ENCODE data around the gene SPPL3.
"Not testable (repeated sequence)": the region's sequence is repeated elsewhere in the genome, so short reads cannot be mapped to it uniquely, and the experiment has no call there.

SPPL3 gene

DNA sequence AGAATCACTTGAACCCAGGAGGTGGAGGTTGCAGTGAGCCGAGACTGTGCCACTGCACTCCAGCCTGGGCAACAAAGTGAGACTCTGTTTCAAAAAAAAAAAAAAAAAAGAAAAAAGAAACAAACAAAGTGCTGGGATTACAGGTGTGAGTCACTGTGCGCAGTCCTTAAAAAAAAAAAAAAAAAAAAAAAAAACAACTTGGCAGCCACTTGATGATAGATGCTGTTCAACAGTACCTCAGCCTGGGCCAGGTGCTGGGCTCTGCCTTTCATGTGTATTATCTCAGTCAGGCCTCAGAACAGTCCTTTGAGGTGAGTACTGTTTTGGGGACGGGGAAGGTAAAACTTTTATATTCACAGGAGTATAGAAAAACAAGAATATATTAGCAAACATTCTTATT lies 169.0 kb downstream of the SPPL3 start:
- no peak for DNase-seq (ENCODE audit: low spot score in 2 of 2)
- Mint-ChIP-seq H3K9me3 (no peaks in the 10 kb centered on the region), H3K4me3 (no peak overlapping the region), H3K27me3 (no peaks in the 10 kb centered on the region), H3K4me1 (no peaks in the 10 kb centered on the region), H3K36me3 (peaks cover 13% of the 10 kb centered on the region), H3K27ac (no peak overlapping the region)
- no peak for ATAC-seq (ENCODE audit: low read depth)

DNA sequence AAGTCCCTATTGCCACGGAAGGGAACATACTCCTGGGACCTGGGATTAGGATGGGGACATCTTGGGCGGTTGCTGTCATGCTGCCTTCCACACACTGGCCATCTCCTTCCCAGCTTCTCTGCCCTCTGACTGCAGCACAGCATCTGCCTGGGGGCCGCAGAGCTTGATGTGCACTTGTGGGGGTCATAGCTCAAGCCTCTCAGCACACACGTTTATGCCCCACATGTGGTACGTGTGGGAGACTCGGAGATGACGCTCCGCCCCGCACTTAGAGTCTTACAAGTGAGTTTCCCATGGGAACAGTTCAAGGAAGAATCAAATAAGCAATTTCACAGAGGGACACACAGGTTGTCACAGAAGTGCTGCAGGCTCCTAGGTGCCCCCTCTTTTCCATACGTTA lies 169.9 kb downstream of the SPPL3 start:
- H3K4me3 Mint-ChIP-seq: no peak overlapping the region
- no peaks in the 10 kb centered on the region for H3K27me3 Mint-ChIP-seq
- ATAC-seq (ENCODE audit: low read depth) (no peak), DNase-seq (ENCODE audit: low spot score in 2 of 2) (no peak)
- no peaks in the 10 kb centered on the region for H3K9me3 Mint-ChIP-seq
- H3K36me3 Mint-ChIP-seq: peaks cover 18% of the 10 kb centered on the region
- H3K4me1 Mint-ChIP-seq: no peaks in the 10 kb centered on the region
- no peak overlapping the region for H3K27ac Mint-ChIP-seq

DNA sequence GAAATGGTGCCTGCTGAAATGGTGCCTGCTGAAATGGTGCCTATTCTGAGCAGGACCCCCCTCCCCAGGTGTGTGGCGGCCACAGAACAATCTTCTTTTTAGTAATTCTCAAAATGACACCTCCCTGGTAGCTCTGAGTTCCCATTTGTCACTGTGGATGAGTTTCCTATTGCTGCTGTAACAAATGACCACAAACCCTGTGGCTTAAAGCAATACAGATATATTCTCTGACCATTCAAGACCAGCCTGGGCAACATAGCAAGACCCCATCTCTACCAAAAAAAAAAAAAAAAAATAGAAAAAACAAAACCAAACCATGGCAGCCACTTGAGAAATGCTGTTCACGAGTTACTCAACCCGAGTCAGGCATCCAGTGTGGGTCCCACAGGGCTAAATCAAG lies 170.6 kb downstream of the SPPL3 start:
- H3K4me3 Mint-ChIP-seq: no peak overlapping the region
- no peak overlapping the region for H3K27ac Mint-ChIP-seq

DNA sequence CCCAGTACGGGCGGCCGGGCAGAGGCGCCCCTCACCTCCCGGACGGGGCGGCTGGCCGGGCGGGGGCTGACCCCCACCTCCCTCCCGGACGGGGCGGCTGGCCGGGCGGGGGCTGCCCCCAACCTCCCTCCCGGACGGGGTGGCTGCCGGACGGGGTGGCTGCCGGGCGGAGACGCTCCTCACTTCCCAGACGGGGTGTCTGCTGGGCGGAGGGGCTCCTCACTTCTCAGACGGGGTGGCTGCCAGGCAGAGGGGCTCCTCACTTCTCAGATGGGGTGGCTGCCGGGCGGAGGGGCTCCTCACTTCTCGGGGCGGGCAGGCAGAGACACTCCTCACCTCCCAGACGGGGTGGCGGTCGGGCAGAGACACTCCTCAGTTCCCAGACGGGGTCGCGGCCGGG lies 172.0 kb downstream of the SPPL3 start:
- peaks cover 20% of the 10 kb centered on the region for H3K36me3 Mint-ChIP-seq
- not testable (repeated sequence) for DNase-seq (ENCODE audit: low spot score in 2 of 2); H3K27me3 Mint-ChIP-seq; ATAC-seq (ENCODE audit: low read depth); H3K9me3 Mint-ChIP-seq; H3K27ac Mint-ChIP-seq; H3K4me1 Mint-ChIP-seq; H3K4me3 Mint-ChIP-seq

More for the DNA sequence above, 170.6 kb downstream of the SPPL3 start:
- no peaks in the 10 kb centered on the region for H3K9me3 Mint-ChIP-seq
- ATAC-seq (ENCODE audit: low read depth) (no peak), DNase-seq (ENCODE audit: low spot score in 2 of 2) (no peak)
- H3K36me3 Mint-ChIP-seq: peaks cover 18% of the 10 kb centered on the region
- no peaks in the 10 kb centered on the region for H3K27me3 Mint-ChIP-seq
- H3K4me1 Mint-ChIP-seq: no peaks in the 10 kb centered on the region

DNA sequence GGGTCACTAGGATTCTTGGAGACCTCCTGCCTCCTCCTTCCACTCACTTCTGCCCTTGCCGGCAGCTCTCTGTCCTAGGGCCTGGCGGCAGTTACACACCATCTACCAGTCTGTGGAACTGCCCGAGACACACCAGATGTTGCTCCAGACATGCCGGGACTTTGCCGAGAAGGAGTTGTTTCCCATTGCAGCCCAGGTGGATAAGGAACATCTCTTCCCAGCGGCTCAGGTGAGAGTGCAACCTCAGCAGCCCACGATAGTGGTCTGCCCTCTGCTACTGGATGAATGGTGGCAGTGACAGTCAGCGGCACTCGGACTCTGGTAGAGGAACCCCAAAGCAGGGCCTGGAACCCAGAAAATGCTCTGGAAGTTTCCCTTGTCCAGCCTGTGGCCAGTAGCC lies 177.2 kb downstream of the SPPL3 start:
- Mint-ChIP-seq H3K27ac (no peak overlapping the region), H3K4me1 (peaks cover 17% of the 10 kb centered on the region), H3K4me3 (peak overlapping the region; percentile 21), H3K27me3 (no peaks in the 10 kb centered on the region), H3K36me3 (peaks cover 13% of the 10 kb centered on the region), H3K9me3 (no peaks in the 10 kb centered on the region)
- DNase-seq (ENCODE audit: low spot score in 2 of 2) (no peak), ATAC-seq (ENCODE audit: low read depth) (no peak)

DNA sequence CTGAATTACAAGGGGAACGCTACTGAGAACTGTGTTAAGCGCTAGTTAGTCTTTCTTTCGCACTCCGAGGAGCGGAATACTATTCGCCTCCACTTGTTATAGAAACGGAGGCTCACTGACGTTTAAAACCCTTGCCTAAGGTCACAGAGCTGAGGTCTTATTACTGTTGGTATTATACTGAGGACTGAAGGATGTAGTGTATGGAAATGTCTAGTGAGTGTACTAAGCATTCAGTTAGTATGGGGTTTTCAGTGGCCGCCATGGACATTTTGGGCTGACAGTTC lies 177.7 kb downstream of the SPPL3 start:
- ATAC-seq (ENCODE audit: low read depth) (no peak), DNase-seq (ENCODE audit: low spot score in 2 of 2) (no peak)
- Mint-ChIP-seq H3K4me3 (peak overlapping the region; percentile 94), H3K36me3 (peaks cover 15% of the 10 kb centered on the region), H3K4me1 (peaks cover 22% of the 10 kb centered on the region), H3K9me3 (no peaks in the 10 kb centered on the region), H3K27ac (peak overlapping the region; percentile 80), H3K27me3 (no peaks in the 10 kb centered on the region)

DNA sequence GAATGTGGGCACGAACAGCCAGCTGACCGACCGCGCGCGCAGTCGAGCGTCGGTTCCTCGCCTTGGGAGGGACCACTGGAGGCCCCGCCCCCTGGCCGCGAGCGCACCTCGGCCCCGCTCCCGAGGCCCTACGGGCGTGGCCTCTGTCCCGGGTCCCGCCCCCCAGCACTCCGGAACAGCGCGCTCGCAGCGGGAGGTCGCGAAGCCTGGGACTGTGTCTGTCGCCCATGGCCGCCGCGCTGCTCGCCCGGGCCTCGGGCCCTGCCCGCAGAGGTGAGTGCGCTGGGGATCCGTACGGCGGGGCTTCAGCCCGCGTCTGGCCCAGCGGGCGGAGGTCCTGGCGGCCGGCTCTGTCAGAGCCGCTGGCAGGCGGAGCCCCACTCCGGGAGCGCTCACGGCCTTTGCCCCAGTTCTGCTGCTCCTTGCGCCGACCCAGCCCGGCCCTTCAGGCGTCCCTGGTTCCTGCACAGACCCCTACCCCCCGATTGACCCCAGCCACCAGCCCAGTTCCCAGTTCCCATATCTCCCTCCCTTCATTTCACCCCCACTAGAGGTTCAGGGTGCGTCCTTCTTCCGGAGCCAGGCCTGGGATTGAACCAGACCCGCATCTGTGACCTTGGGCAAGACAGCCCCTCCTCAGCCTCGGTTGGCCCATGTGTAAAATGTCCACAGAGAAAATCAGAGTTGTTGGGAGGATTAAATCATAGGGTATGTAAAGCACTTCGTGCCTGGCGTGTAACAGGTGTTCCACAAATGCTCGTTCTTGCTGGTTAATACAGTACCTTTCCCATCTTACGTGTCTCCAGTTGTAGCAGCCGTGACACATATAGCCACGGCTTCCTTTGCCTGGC lies 178.3 kb downstream of the SPPL3 start, which contains the start of gene ACADS:
ACADS (plus strand) TSS at position 168 of the 851 bp plus-strand sequence; CDS start at position 228, 60 bp downstream.
- Mint-ChIP-seq H3K27me3 (no peaks in the 10 kb centered on the region), H3K36me3 (peaks cover 17% of the 10 kb centered on the region), H3K27ac (peak within 1 kb of the TSS; percentile 80), H3K4me1 (peaks cover 24% of the 10 kb centered on the region), H3K4me3 (peak within 1 kb of the TSS; percentile 94), H3K9me3 (no peaks in the 10 kb centered on the region)
- peak; percentile 83 to 85 for DNase-seq (ENCODE audit: low spot score in 2 of 2)
- peak; percentile 95 for ATAC-seq (ENCODE audit: low read depth)

DNA sequence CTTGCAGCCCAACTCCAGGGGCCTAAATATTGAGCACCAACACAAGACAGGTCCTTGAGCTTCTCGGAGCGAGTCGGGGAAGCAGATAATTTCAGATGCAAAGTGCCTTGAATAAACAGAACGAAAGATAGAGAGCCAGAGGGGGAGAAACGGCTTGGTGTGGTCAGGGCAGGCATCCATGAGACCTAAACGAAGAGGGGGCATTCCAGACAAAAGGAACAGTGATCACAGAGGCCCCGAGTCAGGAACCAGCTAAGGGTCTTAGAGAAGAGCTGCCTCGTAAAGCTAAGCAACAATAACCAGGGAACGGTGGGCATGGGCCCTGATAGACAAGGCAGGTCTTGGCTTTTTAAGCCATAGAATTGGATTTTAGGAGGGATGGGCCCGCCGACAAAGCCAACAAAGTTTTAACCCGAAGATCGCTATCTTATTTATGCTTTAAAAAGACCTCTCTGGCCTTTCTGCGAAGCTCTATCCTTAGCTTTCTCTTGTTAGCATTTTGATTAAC lies 179.0 kb downstream of the SPPL3 start:
- Mint-ChIP-seq H3K27me3 (no peaks in the 10 kb centered on the region), H3K4me1 (peaks cover 24% of the 10 kb centered on the region), H3K36me3 (peaks cover 16% of the 10 kb centered on the region), H3K27ac (peak overlapping the region; percentile 28), H3K4me3 (peak overlapping the region; percentile 94), H3K9me3 (no peaks in the 10 kb centered on the region)
- DNase-seq (ENCODE audit: low spot score in 2 of 2): no peak
- ATAC-seq (ENCODE audit: low read depth): no peak

DNA sequence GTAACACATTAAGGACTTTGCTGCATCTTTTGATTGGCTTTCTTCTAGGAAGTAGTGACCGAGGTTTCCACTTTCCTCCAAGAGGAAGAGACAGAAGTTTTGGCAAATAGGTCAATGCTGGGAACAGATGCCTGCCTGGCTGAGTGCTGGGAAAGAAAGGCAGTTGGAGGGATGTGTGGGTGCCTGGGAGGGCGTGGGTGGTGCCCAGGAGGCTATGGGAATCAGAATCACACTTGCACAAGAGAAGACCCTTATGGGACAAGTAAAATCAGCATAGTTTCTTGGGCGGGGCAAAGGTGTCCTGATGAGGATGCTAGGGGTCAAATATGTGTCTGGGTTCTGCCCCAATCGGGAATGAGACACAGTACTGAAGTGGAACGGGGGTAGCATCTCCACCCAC lies 179.4 kb downstream of the SPPL3 start:
- no peaks in the 10 kb centered on the region for H3K9me3 Mint-ChIP-seq
- H3K4me1 Mint-ChIP-seq: peaks cover 24% of the 10 kb centered on the region
- DNase-seq (ENCODE audit: low spot score in 2 of 2) (no peak), ATAC-seq (ENCODE audit: low read depth) (no peak)
- H3K36me3 Mint-ChIP-seq: peaks cover 15% of the 10 kb centered on the region
- peak overlapping the region; percentile 28 for H3K27ac Mint-ChIP-seq
- no peaks in the 10 kb centered on the region for H3K27me3 Mint-ChIP-seq
- peak overlapping the region; percentile 94 for H3K4me3 Mint-ChIP-seq

DNA sequence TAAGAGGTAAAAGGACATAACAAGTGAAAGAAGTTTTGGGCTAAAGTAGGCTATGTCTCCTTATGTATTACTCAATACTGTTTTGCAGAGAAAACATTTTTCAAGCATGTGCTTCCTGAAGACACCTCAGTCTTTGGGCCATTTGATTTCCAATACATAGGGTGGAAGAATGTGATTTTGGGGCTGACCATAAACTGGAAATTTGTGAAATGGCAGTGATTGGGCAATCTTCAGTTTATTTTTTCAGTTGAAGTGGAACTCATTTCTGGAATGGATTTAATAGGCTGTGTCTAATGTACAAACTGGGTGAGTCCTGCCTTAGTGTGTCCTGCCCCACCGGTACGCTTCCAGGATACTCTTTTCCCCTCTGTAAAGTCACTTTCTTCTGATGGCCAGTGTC lies 181.4 kb downstream of the SPPL3 start:
- H3K36me3 Mint-ChIP-seq: peaks cover 20% of the 10 kb centered on the region
- no peak for ATAC-seq (ENCODE audit: low read depth)
- no peak for DNase-seq (ENCODE audit: low spot score in 2 of 2)
- no peak overlapping the region for H3K27ac Mint-ChIP-seq
- no peaks in the 10 kb centered on the region for H3K27me3 Mint-ChIP-seq
- H3K4me3 Mint-ChIP-seq: no peak overlapping the region
- H3K4me1 Mint-ChIP-seq: peaks cover 24% of the 10 kb centered on the region
- H3K9me3 Mint-ChIP-seq: no peaks in the 10 kb centered on the region

DNA sequence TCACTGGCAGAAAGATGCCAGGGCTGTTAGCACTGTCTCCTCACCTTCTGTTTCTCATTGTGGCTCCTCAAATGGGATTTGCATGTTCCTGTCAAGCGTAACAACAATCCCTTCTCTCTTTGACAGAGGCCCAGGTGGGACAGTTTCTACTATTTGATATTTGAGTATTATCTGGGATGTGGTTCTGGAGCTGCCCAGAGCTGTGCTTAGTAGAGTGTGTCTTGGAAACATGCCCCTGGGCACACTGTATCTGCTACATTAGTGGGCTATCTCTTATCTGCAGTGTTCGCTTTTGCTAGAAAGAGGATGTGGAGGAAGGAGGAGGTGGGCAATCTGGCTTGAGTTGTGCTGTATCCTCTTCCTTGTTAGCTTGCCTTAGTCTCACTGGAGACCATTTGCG lies 182.3 kb downstream of the SPPL3 start:
- peaks cover 24% of the 10 kb centered on the region for H3K4me1 Mint-ChIP-seq
- H3K27me3 Mint-ChIP-seq: no peaks in the 10 kb centered on the region
- H3K27ac Mint-ChIP-seq: no peak overlapping the region
- no peaks in the 10 kb centered on the region for H3K9me3 Mint-ChIP-seq
- ATAC-seq (ENCODE audit: low read depth) (peak; percentile 51), DNase-seq (ENCODE audit: low spot score in 2 of 2) (no peak)
- H3K36me3 Mint-ChIP-seq: peaks cover 20% of the 10 kb centered on the region
- no peak overlapping the region for H3K4me3 Mint-ChIP-seq

DNA sequence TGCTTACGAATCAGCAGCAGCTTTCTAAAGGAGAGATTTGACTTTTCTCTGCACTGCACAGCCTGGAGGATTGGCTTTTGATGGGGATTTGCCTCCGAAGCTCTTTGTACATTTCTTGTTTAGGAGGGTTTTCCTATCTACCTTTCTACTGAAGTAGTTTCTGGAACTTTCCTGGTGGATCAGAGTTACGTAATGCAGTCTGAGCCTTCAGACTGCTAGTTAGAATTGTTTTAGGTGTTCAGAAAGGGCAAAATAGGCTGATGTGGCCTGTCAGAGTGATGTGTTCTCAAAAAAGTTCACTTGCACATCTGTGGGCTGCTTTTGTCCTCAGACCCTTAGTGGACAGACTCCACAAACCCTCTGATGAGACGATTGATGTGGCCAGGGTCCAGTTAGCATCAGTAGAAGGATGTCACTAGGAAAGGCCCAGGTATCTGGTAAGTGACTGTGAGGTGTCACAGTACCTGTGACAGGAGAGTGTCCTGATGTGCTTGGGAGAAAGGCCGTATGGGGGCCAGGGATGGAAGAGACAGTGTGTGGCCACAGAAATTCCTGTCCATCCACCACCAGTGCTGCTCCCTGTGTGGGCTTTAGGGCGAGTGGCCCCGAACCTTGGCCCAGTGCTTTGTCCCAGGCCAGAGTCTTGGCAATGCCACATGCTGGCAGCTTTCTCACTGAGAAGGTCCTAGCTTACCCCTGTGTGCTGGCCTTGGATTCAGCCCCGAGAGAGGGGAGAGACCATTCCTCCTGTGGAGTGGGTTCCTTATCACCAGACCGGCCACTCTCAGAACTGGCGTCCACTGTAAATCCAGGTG lies 183.0 kb downstream of the SPPL3 start:
- Mint-ChIP-seq H3K27ac (no peak overlapping the region), H3K9me3 (no peaks in the 10 kb centered on the region), H3K4me1 (peaks cover 22% of the 10 kb centered on the region), H3K27me3 (no peaks in the 10 kb centered on the region), H3K36me3 (peaks cover 26% of the 10 kb centered on the region), H3K4me3 (no peak overlapping the region)
- DNase-seq (ENCODE audit: low spot score in 2 of 2) (no peak), ATAC-seq (ENCODE audit: low read depth) (no peak)

DNA sequence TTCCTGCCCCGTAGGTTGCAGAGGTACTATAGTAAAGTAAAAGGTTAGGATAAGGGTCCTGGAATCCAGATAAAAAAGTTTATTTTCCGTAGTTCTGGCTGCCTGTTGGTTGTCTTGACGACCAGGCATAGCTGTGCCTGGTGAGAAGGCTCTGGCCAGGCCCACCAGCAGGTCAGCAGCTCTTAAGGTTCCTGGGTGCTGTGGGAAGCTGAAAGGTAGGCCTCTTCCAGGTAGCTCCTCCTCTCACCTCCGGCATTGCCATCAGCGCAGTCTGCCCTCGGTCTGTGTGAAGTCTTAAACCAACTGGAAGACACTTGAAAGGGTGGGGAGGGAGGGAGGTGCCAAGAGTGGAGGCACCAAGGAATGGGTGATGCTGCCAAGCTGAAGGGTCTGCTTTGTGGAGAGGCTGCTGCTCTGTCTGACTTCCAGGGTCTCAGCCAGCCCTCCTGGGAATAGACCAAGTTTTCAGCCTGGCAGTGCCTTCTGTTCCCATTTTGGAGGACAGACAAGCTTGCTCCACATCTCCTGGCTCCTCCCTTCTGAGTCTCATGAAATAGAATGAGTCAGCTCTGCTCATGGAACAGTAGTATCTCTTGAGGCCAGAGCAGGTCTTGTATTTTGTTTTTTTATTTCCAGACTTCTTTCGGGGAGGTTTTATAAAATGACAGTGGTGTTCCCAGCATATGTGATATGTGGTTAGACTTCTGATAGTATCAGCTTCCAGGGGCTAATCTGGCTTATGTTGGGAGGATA lies 183.7 kb downstream of the SPPL3 start:
- Mint-ChIP-seq H3K9me3 (no peaks in the 10 kb centered on the region), H3K27me3 (no peaks in the 10 kb centered on the region), H3K36me3 (peaks cover 29% of the 10 kb centered on the region), H3K27ac (no peak overlapping the region), H3K4me3 (no peak overlapping the region), H3K4me1 (peaks cover 18% of the 10 kb centered on the region)
- DNase-seq (ENCODE audit: low spot score in 2 of 2): no peak
- no peak for ATAC-seq (ENCODE audit: low read depth)

All from memory B cell (primary cell).